Transverse colon (tissue), 4 donors: ENCODE measurements around the gene SOAT1. TPM values are rescaled to one million over a fixed set of nuclear protein-coding genes. Genes with fewer than 3 reads are reported as not detected.
A peak's percentile ranks its signal among the peaks of the same experiment; 100 is the strongest.
"Not testable (repeated sequence)": the region's sequence is repeated elsewhere in the genome, so short reads cannot be mapped to it uniquely, and the experiment has no call there.

Source experiments
- DNase-seq: peaks from one replicate; pipeline ENCODE4 v3.0.0-alpha.2; 2019
- H3K27ac ChIP-seq, 4 donors: fragments of 200-600 bp; sonication (generic); 2 replicates each; pipeline ENCODE4 v1.5.1; 2016 to 2018; ENCODE audit warnings: inconsistent platforms in 4 of 4
- H3K27me3 ChIP-seq: fragments of 200-600 bp; sonication (generic); 2 replicates; pipeline ENCODE4 v1.5.1; 2017; ENCODE audit warnings: inconsistent platforms
- H3K36me3 ChIP-seq, 4 donors: fragments of 200-600 bp; sonication (generic); 2 replicates each; pipeline ENCODE4 v1.5.1; 2017 to 2019; ENCODE audit warnings: inconsistent platforms in 4 of 4
- H3K4me1 ChIP-seq, 4 donors: fragments of 200-600 bp; sonication (generic); 2 replicates each; pipeline ENCODE4 v1.5.1; 2017 to 2020; ENCODE audit warnings: inconsistent platforms in 4 of 4
- H3K4me3 ChIP-seq, 4 donors: fragments of 200-600 bp; sonication (generic); 1 replicate in 1 of 4; 2 replicates in 3 of 4; pipeline versions ENCODE4 v1.5.1 to v1.6.1; 2017 to 2019; ENCODE audit warnings: inconsistent platforms in 4 of 4
- H3K9me3 ChIP-seq, 2 donors: fragments of 200-600 bp; sonication (generic); 2 replicates each; pipeline ENCODE4 v1.5.1; 2017 to 2019; ENCODE audit warnings: inconsistent platforms in 2 of 2
- EP300 ChIP-seq: sonication (generic); formaldehyde crosslinking; IDR thresholded peaks from one replicate; pipeline ENCODE4 v1.6.1; 2017; ENCODE audit warnings: antibody characterized with exemption, low read depth
- POLR2A ChIP-seq: fragments of 450-650 bp; IDR thresholded peaks from one replicate; pipeline ENCODE4 v1.6.1; 2016; ENCODE audit warnings: antibody characterized with exemption, mild to moderate bottlenecking, moderate library complexity
- POLR2AphosphoS5 ChIP-seq, 3 donors: sonication (generic); formaldehyde crosslinking; IDR thresholded peaks; one replicate each; pipeline ENCODE4 v1.6.1; 2016; ENCODE audit warnings: antibody characterized with exemption in 3 of 3
- WGBS, 2 donors: methylation state at CpG; one replicate each; pipeline ENCODE4 v1.1.5; 2018; ENCODE audit warnings: low coverage in 1 of 2; 5-methylcytosine and 5-hydroxymethylcytosine counted together
- in situ Hi-C, 4 donors: fragments of 200-750 bp; cut with MboI; loops; one replicate each; pipeline versions ENCODE4 v1.15.0 to v1.15.1; 2017; ENCODE audit warnings: low sequenced_read_pairs in 3 of 4, low pct_ligation_motif_present in 1 of 4, low pct_unique_long_range_greater_than_20kb in 1 of 4
- intact Hi-C: fragments of 100-400 bp; cut with DNase I; formaldehyde crosslinking; loops from one replicate; pipeline ENCODE4 v1.15.1; 2023; ENCODE audit warnings: low total_unique reads
- total RNA-seq, 4 donors: library from RNA; depleted of rRNA; stranded (reverse); fragments of >200 nt; gene quantifications; one replicate each; pipeline ENCODE4 v1.1.0, GENCODE V29; 2016
- TF ChIP-seq, protein P1 (sequence below), 5 experiments: fragments of 200-600 bp in 3 of 5; fragments of 450-650 bp in 2 of 5; sonication (generic) in 3 of 5; IDR thresholded peaks; 1 replicate in 2 of 5; 2 replicates in 3 of 5; pipeline ENCODE4 v1.5.1; 2016 to 2017; ENCODE audit warnings: antibody characterized with exemption in 5 of 5, inconsistent platforms in 3 of 5, mild to moderate bottlenecking in 2 of 5, moderate library complexity in 1 of 5

Gene SOAT1
- total RNA-seq, 4 donors from 2014 or later, result 4.0 to 13.9 (median 10.3) TPM

DNA sequence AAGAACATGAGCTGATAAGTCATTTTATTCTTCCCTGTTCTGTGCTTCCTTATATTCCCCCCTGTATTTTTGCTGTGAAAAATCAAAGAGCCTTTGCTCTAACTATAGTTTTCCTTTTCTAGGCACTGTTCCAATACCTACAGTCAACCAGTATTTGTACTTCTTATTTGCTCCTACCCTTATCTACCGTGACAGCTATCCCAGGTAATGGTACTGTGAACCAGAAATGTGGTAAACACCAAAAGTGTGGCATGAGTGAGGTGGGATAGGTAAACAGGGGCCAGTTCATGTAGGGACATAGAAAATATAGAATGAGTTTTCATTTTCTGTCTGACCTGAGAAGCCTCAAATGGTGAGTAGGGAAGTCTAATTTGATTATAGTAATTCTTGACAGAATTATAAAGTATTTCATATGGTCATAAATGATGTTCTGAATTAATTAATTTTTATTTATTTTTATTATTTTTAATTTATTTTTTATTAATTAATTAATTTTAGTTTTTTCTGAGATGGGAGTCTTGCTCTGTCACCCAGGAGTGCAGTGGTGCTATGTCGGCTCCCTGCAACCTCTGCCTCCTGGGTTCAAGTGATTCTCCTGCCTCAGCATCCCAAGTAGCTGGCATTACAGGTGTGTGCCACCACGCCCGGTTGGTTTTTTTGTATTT, 49.3 kb downstream of the SOAT1 start:
- intact Hi-C loops, result no loop called here
- TF ChIP-seq EP300, result no peak
- TF ChIP-seq POLR2A, result no peak
- TF ChIP-seq, protein P1, sequence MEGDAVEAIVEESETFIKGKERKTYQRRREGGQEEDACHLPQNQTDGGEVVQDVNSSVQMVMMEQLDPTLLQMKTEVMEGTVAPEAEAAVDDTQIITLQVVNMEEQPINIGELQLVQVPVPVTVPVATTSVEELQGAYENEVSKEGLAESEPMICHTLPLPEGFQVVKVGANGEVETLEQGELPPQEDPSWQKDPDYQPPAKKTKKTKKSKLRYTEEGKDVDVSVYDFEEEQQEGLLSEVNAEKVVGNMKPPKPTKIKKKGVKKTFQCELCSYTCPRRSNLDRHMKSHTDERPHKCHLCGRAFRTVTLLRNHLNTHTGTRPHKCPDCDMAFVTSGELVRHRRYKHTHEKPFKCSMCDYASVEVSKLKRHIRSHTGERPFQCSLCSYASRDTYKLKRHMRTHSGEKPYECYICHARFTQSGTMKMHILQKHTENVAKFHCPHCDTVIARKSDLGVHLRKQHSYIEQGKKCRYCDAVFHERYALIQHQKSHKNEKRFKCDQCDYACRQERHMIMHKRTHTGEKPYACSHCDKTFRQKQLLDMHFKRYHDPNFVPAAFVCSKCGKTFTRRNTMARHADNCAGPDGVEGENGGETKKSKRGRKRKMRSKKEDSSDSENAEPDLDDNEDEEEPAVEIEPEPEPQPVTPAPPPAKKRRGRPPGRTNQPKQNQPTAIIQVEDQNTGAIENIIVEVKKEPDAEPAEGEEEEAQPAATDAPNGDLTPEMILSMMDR (IDR thresholded peaks at IDR 0.05), result no peak
- no peak for TF ChIP-seq POLR2AphosphoS5 (IDR thresholded peaks at IDR 0.05)
- Histone ChIP-seq H3K27me3 (no peaks in the 10 kb centered on the region), H3K4me3 (no peak overlapping the region), H3K27ac (no peak overlapping the region), H3K36me3 (peaks cover 0 to 40% (median 5%) of the 10 kb centered on the region in 4 donors), H3K9me3 (no peaks in the 10 kb centered on the region), H3K4me1 (no peaks in the 10 kb centered on the region)
- in situ Hi-C loops, result no loop called here
- WGBS, 2 donors, result 89 to 92% methylated on average over 4 of the region's 4 CpGs
- DNase-seq, result no peak

DNA sequence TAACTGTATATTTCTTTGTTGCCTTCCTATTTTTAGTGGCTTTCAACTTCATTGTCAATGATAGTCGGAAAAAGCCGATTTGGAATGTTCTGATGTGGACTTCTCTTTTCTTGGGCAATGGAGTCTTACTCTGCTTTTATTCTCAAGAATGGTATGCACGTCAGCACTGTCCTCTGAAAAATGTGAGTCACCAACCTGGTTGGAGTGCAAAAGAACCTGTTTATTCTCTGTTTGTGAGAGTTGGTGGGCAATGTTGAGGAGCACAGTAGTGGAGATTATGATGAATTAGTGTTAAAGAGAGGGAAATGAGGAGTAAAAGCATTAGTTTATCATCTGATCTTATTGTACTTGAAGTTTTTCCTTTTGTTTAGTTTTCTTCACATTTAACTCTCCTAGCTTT, 57.7 kb downstream of the SOAT1 start:
- 98 to 100% methylated on average over 3 of the region's 3 CpGs for WGBS, 2 donors
- no peaks in the 10 kb centered on the region for H3K4me1 ChIP-seq
- no peaks in the 10 kb centered on the region for H3K9me3 ChIP-seq
- intact Hi-C loops, result no loop called here
- peaks cover 0 to 38% (median 0%) of the 10 kb centered on the region in 4 donors for H3K36me3 ChIP-seq
- TF ChIP-seq POLR2A (no peak), POLR2AphosphoS5 (IDR thresholded peaks at IDR 0.05) (no peak), EP300 (no peak)
- TF ChIP-seq, protein P1 (IDR thresholded peaks at IDR 0.05), result no peak
- DNase-seq, result no peak
- no peaks in the 10 kb centered on the region for H3K27me3 ChIP-seq
- in situ Hi-C loops, result loop anchor here (25.0 kb wide), 5 partner anchors 89 to 814 kb away; partner anchors contain the start of genes ABL2 (in 2 of the 4) and TOR3A (in 1 of the 4)
- no peak overlapping the region for H3K27ac ChIP-seq
- H3K4me3 ChIP-seq, result no peak overlapping the region

DNA sequence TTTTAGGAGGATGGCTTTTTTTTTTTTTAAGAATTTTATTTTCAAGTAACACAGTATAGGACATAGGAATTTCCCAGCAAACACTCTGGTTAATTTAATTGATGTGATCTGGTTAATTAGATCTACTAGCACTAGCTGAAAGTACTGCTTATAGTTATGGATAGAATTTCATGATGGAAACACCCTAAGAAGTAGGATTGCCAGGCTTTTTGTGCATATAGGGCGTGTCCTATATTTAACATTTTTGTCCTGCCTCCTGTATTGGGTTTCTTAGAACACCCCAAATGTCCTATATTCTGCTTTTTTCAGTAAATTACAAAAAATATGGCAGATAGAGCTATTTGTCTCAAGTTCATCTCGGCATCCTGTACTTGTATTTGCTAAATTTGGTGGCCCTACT, 58.6 kb downstream of the SOAT1 start:
- no peaks in the 10 kb centered on the region for H3K27me3 ChIP-seq
- in situ Hi-C loops (loop anchor here (25.0 kb wide), 5 partner anchors 90 to 815 kb away; partner anchors contain the start of genes ABL2 (in 2 of the 4) and TOR3A (in 1 of the 4)), intact Hi-C loops (no loop called here)
- no peak overlapping the region for H3K27ac ChIP-seq
- WGBS, 2 donors, result 94 to 95% methylated on average over 2 of the region's 2 CpGs
- no peak overlapping the region for H3K4me3 ChIP-seq
- peaks cover 0 to 32% (median 0%) of the 10 kb centered on the region in 4 donors for H3K36me3 ChIP-seq
- TF ChIP-seq EP300, result no peak
- TF ChIP-seq, protein P1 (IDR thresholded peaks at IDR 0.05), result no peak
- TF ChIP-seq POLR2AphosphoS5 (IDR thresholded peaks at IDR 0.05), result no peak
- no peak for TF ChIP-seq POLR2A
- DNase-seq, result no peak
- H3K4me1 ChIP-seq, result no peaks in the 10 kb centered on the region
- H3K9me3 ChIP-seq, result no peaks in the 10 kb centered on the region

DNA sequence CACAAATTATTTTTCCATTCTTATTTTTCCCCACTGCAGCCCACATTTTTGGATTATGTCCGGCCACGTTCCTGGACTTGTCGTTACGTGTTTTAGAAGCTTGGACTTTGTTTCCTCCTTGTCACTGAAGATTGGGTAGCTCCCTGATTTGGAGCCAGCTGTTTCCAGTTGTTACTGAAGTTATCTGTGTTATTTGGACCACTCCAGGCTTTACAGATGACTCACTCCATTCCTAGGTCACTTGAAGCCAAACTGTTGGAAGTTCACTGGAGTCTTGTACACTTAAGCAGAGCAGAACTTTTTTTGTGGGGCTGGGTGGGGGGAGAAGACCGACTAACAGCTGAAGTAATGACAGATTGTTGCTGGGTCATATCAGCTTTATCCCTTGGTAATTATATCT, 59.9 kb downstream of the SOAT1 start:
- Histone ChIP-seq H3K4me1 (no peaks in the 10 kb centered on the region), H3K27ac (peak overlapping the region in 3 of 4 donors; percentile 32 to 42 (median 39)), H3K9me3 (no peaks in the 10 kb centered on the region), H3K36me3 (peaks cover 0 to 32% (median 0%) of the 10 kb centered on the region in 4 donors), H3K27me3 (no peaks in the 10 kb centered on the region), H3K4me3 (no peak overlapping the region)
- intact Hi-C loops (no loop called here), in situ Hi-C loops (loop anchor here (25.0 kb wide), 5 partner anchors 91 to 816 kb away; partner anchors contain the start of genes ABL2 (in 2 of the 4) and TOR3A (in 1 of the 4))
- no peak for DNase-seq
- WGBS, 2 donors, result 67 to 69% methylated on average over 1 to 5 of the region's 5 CpGs
- TF ChIP-seq EP300 (no peak), POLR2A (no peak), POLR2AphosphoS5 (IDR thresholded peaks at IDR 0.05) (no peak)
- TF ChIP-seq, protein P1 (IDR thresholded peaks at IDR 0.05), result no peak

DNA sequence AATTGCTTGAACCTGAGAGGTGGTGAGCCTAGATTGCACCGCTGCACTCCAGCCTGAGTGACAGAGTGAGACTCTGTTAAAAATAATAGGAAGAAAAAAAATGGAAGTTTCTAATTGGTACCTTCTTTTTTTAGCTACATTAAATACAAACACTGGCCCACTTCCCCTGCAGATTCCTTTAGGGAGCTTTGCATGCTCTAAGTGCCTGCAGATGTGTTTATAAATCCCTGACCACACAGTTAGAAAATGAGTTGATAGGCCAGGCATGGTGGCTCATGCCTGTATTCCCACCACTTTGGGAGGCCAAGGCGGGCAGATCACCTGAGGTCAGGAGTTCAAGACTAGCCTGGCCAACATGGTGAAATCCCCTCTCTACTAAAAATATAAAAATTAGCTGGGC, 68.0 kb downstream of the SOAT1 start:
- H3K4me1 ChIP-seq, result peaks cover 0 to 10% (median 4%) of the 10 kb centered on the region in 4 donors
- whole genome bisulfite sequencing, 2 donors, result 78% methylated on average over 2 of the region's 2 CpGs; no CpG with 5 or more reads in 1 of the 2 donors
- intact Hi-C loops, H3K27me3 ChIP-seq, DNase-seq, H3K36me3 ChIP-seq, H3K4me3 ChIP-seq, H3K9me3 ChIP-seq, H3K27ac ChIP-seq: not testable (repeated sequence)
- in situ Hi-C loops, result loop anchor here (10.0 to 25.0 kb wide), 8 partner anchors 99 to 824 kb away; partner anchors contain the start of genes ABL2 (in 2 of the 4) and TOR3A (in 1 of the 4)
